Left renal pelvis (tissue), 4 donors: ENCODE results near the gene B4GALNT3. TPM values are rescaled to one million over a fixed set of nuclear protein-coding genes. Genes with fewer than 3 reads are reported as not detected.

ENCODE experiments used
- DNase-seq, 4 donors: peaks; one replicate each; pipeline ENCODE4 v3.0.0-alpha.2; 2013; ENCODE audit warnings: low read depth in 4 of 4, low spot score in 3 of 4
- polyA plus RNA-seq, 4 donors: library from polyadenylated mRNA; unstranded; fragments of 120-200 nt; gene quantifications; one replicate each; pipeline ENCODE4 v1.2.1, GENCODE V29; 2013; ENCODE audit not compliant: insufficient read length in 4 of 4

Gene B4GALNT3
- polyA plus RNA-seq, 4 donors, result 7.3 to 22.2 (median 15.7) TPM

DNA sequence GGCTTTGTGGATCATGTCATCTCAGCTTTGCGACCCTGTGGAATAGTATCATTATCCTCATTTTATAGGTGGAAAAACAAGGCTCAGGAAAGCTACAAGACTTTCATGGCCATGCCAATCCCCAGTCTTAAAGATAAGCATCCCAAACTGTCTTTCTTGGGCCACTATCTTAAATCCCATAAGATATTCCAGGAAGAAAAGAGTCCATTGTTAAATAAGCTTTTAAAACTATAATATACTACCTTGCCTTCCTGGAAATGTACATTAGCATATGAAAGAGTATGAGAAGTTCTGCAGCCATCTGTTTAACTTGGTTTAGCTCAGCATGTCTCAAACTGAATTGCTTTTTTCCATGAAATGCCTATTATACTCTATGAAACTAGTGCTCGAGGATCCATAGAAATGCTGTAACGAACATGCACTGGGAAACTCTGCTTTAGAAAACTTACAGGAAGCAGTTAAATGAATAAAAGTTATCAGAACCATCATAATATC lies 77.1 kb downstream of the B4GALNT3 start:
- DNase-seq, result no peak

DNA sequence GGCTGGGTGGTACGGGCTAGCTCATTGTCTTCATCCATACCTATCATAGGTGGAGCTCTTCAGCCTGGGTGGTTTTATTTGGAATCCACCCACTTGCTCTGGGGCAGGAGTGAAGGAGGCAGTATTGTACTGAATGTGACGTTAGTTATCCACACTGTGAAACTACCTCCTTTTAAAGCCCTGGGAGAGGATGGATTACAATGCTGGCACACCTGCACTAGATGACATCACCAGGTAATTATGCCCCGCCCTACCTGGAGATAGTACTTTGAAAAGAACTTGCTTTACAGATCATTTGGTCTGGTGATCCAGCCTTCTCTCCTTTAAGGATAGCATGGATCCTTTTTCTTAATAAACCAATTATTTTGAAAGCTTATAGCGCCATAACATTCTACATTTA lies 78.0 kb downstream of the B4GALNT3 start:
- DNase-seq, result no peak

DNA sequence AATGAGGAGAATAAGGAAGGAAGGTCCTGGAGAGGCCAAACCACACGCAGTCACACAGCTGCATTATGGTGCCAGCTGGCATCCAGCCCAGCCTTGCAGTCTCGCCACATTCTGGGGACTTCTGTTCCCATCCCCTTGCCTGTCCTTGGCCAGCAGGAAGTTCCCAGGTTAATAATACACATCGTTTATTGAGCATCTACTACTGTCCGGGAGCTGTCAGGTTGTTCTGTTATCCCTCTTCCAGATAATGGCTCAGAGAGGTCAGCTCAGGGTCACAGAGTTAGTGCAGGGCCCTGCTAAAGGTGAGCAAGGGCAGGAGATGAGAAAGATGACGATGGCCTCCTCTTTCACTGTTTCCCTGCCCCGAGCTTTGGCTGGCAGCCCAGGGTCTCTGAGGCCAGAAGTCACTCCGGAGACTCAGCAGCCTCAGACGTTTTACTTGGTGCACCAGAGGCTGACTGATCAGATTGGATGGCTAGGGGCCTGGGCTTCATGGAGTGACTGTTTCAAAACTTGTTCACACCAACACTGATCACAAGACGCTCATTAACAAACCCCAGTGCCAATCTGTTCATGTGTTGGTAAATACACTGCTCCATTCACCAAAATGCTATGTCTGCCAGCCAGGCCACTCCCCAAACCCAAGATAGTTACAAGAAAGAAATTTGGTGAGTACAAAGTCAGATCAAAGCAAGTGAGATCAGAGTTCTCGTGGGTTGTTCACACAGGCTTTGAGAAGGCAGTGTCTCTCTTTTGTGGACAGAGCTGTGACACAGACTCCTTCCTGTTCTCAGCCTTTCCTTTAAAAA lies 79.2 kb downstream of the B4GALNT3 start:
- DNase-seq, result no peak

DNA sequence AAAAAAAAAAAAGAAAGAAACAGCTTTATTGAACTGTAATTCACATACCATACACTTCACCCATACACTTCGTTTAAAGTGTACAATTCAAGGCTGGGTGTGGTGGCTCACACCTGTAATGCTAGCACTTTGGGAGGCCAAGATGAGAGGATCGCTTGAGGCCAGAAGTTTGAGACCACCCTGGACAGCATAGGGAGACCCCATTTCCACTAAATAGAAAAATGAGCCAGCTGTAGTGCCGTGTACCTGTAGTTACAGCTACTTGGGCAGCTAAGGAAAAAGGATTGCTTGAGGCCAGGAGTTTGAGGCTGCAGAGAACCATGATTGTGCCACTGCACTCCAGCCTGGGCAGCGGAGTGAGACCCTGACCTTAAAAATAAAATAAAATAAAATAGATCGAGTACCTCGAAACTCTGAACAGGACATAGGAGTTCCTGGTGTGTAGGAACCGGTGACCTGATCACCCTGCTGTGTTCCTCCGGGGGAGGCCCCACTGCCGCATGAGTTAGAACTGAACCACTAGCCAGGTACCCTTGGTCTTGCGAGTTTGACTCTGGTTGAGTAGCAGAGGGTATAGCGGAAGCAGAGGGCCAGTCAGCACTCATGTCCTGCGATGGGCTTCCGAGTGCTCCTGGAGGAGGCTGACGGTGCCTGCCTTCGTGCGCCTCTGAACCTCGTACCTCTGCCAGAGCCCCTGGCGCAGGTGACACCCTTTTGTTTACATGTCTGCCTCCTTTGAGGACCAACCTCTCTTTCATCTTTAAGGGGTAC lies 80.0 kb downstream of the B4GALNT3 start:
- no peak for DNase-seq

DNA sequence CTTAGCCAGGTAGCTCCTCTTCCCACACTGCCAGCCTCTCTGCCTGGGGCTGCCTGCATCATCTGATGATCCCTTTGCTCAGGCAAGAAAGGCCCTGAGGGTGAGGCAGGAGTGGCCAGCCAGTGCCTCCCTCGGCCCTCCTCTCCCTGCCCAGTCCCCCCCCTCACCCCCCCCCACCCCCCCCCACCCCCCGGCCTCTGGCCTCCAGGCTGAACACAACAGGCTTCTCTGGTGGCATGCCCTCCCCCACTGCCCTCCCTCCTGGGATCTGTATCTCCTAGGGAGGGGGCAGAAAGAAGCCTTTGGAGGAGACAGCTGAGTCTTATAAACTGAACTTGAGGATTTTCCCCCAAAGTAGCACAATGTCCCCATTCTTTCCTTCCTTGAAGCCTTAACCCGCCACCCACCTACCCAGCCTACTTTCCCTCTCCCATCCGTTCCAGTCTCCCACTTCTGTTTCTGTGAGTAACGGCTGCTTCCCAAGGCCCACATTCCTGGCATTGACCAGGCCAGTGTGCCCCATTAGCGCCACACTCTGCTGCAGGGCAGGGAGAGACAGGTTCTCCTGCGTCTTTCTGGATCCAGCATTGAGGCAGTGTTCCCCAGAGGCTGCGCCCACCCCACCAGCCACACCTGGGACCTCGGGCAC lies 82.1 kb downstream of the B4GALNT3 start:
- no peak for DNase-seq

DNA sequence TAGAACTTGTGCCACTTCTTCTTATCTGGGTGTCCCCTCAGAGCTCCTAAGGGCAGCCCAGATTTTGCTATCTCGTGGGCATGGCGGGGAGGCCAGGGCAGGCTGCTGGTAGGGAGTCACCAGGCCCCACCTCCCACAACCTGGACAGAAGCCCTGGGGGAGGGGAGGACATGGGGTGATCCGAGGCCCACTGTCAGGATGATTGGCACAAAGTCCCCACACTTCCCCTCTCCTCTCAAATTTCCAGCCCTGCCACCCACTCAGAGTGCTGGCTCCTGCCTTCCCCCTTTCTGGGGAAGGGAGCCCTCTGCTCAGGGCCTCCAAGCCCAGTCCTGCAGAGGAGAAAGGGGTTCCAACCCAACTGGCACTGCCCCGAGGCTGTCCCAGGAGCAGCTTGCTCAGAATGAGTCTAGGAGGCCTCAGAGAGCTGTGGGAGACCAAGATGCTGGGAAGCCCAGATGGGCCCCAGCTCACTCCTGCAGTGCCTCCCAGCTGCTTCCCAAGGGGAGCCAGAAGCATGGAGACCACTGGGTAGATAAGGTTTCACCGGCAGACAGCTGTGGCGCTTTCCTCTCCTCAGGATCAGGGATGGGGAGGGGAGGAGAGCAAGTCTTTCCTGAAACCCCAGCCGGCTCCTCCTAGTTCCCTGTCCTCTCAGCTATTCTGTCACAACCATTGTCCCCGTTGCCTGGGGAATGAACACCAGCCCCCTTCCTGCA lies 82.8 kb downstream of the B4GALNT3 start:
- peak in 1 of 4 donors; percentile 58 for DNase-seq

DNA sequence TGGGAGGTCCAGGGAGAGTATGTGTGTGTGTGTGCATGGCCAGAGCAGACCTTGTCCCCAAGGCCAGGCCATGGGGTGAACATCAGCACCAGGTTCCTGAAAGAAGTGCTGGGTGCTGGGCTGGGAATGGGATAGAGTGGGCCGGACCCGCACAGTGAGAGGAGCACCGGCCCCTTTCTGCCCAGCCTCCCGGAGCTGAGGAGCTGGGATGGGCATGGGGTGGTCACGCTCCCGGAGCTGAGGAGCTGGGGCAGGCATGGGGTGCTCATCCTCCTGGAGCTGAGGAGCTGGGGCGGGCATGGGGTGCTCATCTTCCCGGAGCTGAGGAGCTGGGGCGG lies 83.3 kb downstream of the B4GALNT3 start:
- DNase-seq, result no peak

DNA sequence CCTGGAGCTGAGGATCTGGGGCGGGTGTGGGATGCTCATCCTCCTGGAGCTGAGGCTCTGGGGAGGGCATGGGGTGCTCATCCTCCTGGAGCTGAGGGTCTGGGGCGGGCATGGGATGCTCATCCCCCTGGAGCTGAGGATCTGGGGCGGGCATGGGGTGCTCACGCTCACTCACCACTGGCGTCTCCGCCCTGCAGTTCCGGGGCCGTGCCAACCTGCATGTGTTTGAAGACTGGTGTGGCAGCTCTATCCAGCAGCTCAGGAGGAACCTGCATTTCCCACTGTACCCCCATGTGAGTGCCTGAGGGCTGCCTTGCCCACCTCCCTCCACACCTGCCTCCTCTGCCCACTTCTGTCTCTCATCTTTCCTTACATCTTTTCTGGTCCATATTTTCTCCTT lies 84.4 kb downstream of the B4GALNT3 start:
- DNase-seq, result no peak

DNA sequence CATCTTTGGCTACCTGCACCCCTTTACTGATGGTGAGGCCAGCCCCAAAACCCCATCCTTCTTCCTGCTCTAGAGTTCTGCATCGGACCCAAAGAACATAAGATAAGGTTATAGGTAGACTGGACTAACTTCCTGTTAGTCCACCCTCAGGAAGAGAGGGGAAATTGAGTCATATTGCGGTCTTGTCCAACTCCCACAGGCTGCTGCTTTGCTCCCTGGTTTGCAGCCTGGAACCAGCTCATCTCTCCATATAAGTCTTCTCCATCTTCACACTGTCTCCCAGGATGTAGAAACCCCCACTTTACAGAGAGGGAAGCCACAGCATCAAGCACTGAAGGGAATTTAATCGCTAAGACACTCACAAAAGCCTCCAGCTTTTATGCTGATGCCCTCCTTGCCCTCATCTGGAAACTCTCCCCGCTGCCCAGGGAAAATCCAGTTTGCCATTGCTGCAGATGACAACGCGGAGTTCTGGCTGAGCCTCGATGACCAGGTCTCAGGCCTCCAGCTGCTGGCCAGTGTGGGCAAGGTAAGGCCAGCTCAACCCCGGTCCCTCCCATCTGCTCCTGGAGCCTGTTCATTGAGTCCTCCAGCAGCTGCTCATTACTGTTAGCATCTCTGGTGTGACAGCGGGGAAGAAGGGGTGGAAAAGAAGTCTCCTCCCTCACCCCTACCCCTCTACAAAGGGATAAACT lies 85.3 kb downstream of the B4GALNT3 start:
- no peak for DNase-seq

DNA sequence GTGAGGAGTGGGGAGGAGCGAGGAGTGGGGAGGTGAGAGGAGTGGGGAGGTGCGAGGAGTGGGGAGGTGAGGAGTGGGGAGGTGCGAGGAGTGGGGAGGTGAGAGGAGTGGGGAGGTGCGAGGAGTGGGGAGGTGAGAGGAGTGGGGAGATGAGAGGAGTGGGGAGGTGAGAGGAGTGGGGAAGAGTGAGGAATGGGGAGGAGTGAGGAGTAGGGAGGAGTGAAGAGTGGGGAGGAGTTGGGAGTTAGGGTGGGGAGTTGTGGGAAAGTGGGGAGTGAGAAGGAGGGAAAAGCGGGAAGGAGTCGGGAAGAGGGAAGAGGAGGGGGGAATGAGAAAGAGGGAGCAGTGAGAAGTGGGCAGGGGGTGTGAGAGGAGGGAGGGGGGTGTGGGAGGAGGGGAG lies 86.1 kb downstream of the B4GALNT3 start:
- no peak for DNase-seq

DNA sequence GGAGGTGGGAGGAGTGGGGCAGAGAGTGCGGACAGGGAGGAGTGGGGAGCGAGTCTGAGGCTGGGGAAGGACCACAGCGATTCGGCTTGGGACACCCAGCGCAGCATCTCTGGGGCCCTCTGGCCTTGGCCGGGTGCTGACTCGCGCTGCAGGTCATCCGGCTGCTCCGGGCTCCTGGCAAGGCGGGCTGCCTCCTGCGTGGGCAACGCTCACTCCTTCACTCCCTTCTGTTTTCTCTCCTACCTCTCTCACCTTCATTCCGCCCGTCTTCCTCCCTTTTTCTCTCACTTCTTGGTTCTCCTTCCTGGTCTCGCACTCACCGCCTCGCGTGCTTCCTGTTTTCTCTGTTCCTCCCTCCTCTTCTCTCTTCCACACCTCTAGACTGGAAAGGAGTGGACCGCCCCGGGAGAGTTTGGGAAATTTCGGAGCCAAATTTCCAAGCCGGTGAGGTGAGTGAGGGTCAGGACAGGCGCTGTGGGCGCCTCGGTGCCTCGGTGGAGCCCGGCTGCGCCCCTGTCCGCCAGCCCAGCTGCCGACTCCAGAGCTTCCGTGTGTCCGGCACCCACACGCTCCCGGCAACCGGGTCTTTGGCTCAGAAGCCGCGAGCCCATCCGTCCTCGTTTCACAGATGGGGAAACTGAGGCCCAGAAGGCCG lies 86.7 kb downstream of the B4GALNT3 start:
- DNase-seq, result no peak

DNA sequence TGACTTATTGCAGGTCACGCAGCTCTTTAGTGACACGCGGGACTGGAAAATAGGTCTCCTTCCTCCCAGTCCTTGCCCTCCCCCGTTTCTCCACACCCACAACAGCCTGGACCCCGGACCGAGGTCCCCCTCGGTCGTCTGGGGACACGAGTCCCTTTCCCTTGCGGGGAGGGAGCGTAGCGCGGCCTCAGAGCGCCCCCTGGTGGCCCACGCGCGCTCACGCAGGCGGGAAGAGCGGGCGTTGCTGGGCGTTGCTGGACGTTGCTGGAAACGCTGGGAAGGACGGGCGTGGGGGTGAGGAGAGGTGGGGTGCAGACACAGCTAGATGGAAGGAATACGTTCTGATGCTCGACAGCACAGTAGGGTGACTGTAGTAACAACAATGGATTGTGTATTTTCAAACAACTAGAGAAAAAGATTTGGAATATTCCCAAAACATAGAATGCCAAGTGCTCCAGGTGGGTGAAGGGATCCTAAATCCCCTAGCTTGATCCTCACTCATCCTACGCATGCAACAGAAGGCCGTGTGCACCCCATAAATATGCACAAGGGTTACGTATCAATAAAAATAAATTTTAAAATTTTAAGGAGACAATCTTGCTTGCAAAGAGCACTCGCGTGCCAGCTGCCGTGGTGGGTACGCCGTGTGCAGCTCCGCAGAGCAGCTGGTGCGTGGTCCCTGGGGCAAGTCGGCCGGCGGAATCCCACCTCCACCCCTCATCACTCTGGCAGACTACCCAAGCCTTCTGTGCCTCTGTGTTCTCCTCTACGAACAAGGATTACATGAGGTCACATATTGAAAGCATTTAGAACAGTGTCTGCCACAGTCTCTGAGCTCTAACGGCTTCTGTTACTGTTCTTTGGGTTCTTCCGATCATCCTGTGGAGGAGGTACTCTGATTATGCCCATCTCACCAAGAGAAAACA lies 87.4 kb downstream of the B4GALNT3 start:
- DNase-seq, result peak in 1 of 4 donors; percentile 12

DNA sequence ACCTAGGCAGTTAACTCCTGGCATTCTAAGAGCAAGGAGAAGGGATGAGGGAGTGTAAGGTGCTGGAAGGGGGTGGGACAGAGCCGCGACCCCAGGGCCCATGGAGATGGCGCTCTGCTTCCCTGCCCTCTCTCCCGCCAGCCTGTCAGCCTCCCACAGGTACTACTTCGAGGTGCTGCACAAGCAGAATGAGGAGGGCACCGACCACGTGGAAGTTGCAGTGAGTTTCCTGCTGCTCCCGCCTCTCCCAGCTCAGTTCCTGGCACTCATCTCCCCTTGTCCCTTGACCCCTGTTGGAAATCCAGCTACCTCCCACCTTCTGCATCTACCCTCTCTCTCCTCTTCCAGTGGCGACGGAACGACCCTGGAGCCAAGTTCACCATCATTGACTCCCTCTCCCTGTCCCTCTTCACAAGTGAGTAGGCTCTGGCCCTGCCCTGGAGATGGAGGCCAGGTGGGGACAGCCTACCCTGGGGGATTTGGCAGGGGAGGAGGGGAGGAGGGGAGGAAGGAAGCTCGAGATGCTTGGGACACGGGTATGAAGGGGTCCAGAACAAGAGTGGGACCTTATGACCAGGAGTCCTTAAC lies 88.2 kb downstream of the B4GALNT3 start:
- no peak for DNase-seq

DNA sequence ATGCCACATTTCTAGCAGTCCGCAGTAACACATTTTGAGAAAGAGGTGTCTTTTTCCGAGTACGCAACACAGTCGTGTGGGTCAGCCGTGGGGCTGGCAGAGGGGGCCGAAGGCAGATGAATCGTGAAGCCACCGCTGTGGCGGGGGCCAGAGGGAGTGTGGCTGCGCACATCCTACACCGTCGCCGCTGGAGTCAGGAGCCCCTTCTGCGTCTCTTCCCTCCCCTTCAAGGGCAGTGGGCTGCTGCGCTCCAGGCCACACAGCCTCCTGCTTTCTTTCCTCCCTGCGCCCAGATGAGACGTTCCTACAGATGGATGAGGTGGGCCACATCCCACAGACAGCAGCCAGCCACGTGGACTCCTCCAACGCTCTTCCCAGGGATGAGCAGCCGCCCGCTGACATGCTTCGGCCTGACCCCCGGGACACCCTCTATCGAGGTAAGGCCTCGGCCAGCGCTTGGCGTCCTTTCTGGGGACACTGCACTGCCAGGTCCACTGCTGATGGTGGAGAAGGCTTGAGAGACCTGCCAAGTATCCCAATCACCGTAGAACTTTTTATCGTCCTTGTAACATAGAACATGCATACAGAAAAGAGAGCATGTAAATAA lies 89.8 kb downstream of the B4GALNT3 start:
- DNase-seq, result no peak

DNA sequence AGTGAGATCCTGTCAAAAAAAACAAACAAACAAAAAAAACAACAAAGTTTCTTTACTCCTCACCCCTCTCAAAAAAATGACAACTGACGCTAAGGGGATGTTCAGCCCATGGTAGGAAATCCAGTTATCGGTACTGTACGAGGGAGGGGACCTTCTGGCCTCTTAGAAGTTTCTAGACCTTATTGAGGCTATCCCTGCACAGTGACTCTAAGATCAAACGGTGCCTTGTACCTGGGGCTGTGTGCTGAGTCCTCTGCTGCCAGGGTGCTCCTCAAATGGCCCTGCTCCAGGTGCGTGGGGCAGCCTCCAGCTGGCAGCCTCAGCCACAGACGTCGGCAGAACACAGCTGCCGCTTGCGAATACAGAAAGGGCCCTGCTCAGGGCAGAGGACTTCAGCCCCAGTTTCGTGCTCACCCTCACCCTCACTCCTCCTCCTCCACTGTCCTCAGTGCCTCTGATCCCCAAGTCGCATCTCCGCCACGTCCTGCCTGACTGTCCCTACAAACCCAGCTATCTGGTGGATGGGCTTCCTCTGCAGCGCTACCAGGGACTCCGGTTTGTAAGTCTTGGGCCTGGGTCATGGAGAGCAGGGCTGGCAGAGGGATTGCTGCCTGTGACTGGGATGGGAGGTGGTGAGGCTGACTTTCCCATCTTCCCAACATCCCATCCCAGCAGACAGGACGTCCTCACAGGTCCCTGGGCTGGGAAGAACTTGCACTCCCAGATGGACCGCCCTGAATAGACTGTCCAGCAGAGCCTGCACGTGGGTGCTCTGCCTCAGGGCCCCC lies 90.9 kb downstream of the B4GALNT3 start:
- DNase-seq, result no peak

DNA sequence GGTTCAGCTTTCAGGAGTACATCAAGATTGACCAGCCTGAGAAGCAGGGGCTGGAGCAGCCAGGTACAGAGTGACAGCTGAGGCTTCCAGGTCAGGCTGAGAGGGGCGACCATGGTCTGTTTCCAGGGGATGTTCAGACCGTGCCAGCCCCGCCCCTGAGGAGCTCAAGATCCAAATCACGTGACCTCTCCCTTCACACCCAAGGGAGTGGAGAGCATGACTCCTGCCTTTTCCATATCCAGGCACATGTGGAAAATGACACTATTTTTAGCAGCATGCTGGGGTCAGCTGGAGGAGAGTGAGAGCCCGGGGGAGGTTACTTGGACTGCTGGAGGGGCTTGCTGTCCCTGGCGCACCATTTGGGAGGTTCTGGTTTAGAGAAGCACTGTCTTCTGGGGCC lies 92.7 kb downstream of the B4GALNT3 start:
- DNase-seq, result no peak
